DND-41 (cell line): ENCODE results near the gene XPR1.

Experiments used
- CTCF ChIP-seq: IDR thresholded peaks from 2 replicates; pipeline ENCODE4 v1.5.1; 2012; ENCODE audit warnings: borderline replicate concordance, low read length, moderate library complexity, mild to moderate bottlenecking; ENCODE audit not compliant: poor library complexity, severe bottlenecking; ENCODE audit errors: extremely low read depth
- EZH2 ChIP-seq: IDR thresholded peaks from 3 replicates; pipeline ENCODE4 v1.6.1; 2012; ENCODE audit warnings: borderline replicate concordance, low read depth, mild to moderate bottlenecking, moderate library complexity, low read length, inconsistent platforms; ENCODE audit not compliant: severe bottlenecking

- no peak for TF ChIP-seq CTCF
- no peak for TF ChIP-seq EZH2
Measured at GRCh38 chr1:180854001-180854400, 222.2 kb downstream of the XPR1 start.
